AG04449 (cell line): ENCODE data around the gene FCHSD1.

Experiments
- CTCF ChIA-PET: fragments of 350-600 bp; formaldehyde crosslinking; extraction: SDS; loops from one replicate; lab custom pipeline; 2021; ENCODE audit warnings: antibody characterized with exemption; lab: Yijun Ruan, JAX
- POLR2A ChIA-PET: fragments of 400-600, 350-600 bp; formaldehyde crosslinking; extraction: SDS; loops from one replicate; lab custom pipeline; 2020; ENCODE audit warnings: antibody characterized with exemption, inconsistent platforms; lab: Yijun Ruan, JAX
- DNase-seq: peaks from one replicate; pipeline ENCODE4 v3.0.0-alpha.2; 2010; ENCODE audit warnings: low read depth, low spot score
- H3K4me3 ChIP-seq: 2 replicates; pipeline ENCODE4 v1.5.1; 2011; ENCODE audit warnings: low read depth, mild to moderate bottlenecking, control low read depth, low read length
- TF ChIP-seq, protein P1 (sequence below): IDR thresholded peaks from one replicate; pipeline ENCODE4 v1.5.1; 2011; ENCODE audit warnings: mild to moderate bottlenecking, moderate library complexity, low read length, control low read depth, inconsistent platforms; ENCODE audit not compliant: insufficient read depth; ENCODE audit errors: missing control alignments

FCHSD1 gene

GRCh38 chr5:141680178-141680577 lies 29.0 kb upstream of the FCHSD1 start:
- TF ChIP-seq, protein P1, sequence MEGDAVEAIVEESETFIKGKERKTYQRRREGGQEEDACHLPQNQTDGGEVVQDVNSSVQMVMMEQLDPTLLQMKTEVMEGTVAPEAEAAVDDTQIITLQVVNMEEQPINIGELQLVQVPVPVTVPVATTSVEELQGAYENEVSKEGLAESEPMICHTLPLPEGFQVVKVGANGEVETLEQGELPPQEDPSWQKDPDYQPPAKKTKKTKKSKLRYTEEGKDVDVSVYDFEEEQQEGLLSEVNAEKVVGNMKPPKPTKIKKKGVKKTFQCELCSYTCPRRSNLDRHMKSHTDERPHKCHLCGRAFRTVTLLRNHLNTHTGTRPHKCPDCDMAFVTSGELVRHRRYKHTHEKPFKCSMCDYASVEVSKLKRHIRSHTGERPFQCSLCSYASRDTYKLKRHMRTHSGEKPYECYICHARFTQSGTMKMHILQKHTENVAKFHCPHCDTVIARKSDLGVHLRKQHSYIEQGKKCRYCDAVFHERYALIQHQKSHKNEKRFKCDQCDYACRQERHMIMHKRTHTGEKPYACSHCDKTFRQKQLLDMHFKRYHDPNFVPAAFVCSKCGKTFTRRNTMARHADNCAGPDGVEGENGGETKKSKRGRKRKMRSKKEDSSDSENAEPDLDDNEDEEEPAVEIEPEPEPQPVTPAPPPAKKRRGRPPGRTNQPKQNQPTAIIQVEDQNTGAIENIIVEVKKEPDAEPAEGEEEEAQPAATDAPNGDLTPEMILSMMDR, result no peak
- H3K4me3 ChIP-seq, result no peak overlapping the region
- no peak for DNase-seq
- POLR2A ChIA-PET, result no interaction called here
- CTCF ChIA-PET, result interaction anchor here (2.6 to 6.2 kb wide), 4 partner anchors 11 to 281 kb away, joined by 9 to 74 read pairs (median 38); no protein-coding TSS in a partner anchor

DNA sequence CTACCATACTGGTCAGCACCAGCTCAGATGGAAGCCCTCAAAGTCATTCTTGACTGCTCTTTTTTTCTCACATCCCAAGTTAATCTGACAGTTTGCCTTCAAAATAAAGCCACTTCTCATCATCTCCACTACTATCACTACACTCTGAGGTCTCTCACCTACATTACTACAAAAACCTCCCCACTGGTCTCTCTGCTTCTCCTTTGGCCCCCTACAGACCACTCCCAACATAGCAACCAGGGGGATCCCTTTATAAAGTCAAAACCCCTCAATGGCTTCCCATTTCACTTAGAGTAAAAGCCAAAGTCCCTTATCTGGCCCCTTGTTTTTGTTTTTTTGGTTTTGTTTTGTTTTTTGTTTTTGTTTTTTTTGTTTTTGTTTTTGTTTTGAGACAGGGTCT lies 26.2 kb upstream of the FCHSD1 start:
- TF ChIP-seq, protein P1, result no peak
- ChIA-PET CTCF (interaction anchor here (1.8 to 1.9 kb wide), 2 partner anchors 12 to 15 kb away, joined by 10 to 16 read pairs; no protein-coding TSS in a partner anchor), POLR2A (no interaction called here)
- no peak for DNase-seq
- no peak overlapping the region for H3K4me3 ChIP-seq

GRCh38 chr5:141675672-141676071 lies 24.5 kb upstream of the FCHSD1 start:
- DNase-seq, result no peak
- TF ChIP-seq, protein P1, result no peak
- H3K4me3 ChIP-seq, result no peak overlapping the region
- ChIA-PET POLR2A (interaction anchor here (1.0 kb wide), 1 partner anchor 22 kb away, joined by 3 read pairs; no protein-coding TSS in a partner anchor), CTCF (interaction anchor here (1.3 to 1.8 kb wide), 3 partner anchors 8 to 285 kb away, joined by 3 to 16 read pairs (median 5); no protein-coding TSS in a partner anchor)

GRCh38 chr5:141674747-141675146 lies 23.5 kb upstream of the FCHSD1 start:
- no peak for DNase-seq
- ChIA-PET CTCF (no interaction called here), POLR2A (no interaction called here)
- TF ChIP-seq, protein P1, result no peak
- no peak overlapping the region for H3K4me3 ChIP-seq

DNA sequence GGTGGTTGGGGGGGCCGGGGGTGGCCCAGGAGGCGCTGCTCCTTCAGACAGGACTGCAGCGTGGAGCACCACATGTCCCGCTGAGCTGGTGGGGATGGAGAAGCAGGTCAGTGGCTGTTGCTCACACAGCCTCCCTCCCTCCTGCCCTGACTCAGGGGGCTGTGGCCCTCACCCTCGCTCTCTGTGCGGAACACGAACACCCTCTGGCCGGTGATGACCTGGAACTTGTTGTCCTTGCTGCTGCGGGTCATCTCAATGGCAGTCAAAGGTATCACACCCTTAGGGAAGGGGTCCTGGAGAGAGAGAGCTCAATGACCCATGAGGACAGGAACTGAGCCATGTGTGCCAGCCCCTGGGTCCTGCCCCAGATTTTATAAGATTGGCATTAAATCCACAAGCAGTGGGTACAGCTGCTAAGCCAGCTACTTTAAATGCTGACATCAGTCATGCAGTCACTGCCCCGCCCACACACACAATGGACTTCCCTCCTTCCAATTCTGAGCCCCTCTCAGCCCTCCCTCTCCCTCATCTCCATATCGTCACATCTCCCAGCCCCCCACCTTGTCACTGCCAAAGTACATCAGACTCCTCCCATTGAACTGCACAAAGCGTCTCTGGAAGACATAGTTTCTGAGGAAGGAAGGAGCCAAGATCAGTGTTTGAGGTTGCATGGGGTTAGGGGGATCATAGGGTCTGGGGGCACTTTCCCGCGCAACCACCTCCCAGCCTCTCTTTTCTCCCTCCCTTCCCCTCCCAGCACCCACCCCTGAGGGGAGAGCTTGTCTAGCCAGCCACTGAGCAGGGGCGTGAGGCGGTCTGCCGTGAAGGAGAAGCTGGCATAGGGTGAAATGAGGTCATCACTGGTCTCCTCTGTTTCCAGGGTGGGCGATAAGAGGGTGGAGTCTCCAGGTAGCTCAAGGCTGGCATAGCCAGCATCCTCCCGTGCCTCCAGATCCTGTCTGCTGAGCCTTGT lies 21.9 kb upstream of the FCHSD1 start:
- DNase-seq, result no peak
- TF ChIP-seq, protein P1, result no peak
- H3K4me3 ChIP-seq, result no peak overlapping the region
- POLR2A ChIA-PET, result no interaction called here
- CTCF ChIA-PET, result interaction anchor here (1.3 to 1.5 kb wide), 3 partner anchors 8 to 342 kb away, joined by 4 to 8 read pairs (median 5); no protein-coding TSS in a partner anchor

GRCh38 chr5:141672071-141672840 lies 21.0 kb upstream of the FCHSD1 start:
- TF ChIP-seq, protein P1, result no peak
- POLR2A ChIA-PET, result no interaction called here

More at GRCh38 chr5:141672071-141672840, 21.0 kb upstream of the FCHSD1 start:
- DNase-seq, result no peak
- CTCF ChIA-PET, result interaction anchor here (1.3 to 12.8 kb wide), 6 partner anchors 8 to 343 kb away, joined by 4 to 132 read pairs (median 7); partner anchors contain the start of genes PCDH1 and PCDH12
- no peak overlapping the region for H3K4me3 ChIP-seq
